ENCODE data around the gene SHISA2.
A peak's percentile ranks its signal among the peaks of the same experiment; 100 is the strongest.

SHISA2 gene

GRCh38 chr13:26017932-26018665 lies 33.7 kb downstream of the SHISA2 start:
- DNase-seq (ENCODE audit: low read depth), result no peak

GRCh38 chr13:26017196-26017921 lies 34.5 kb downstream of the SHISA2 start:
- DNase-seq (ENCODE audit: low read depth), result no peak

GRCh38 chr13:26016189-26016588 lies 35.6 kb downstream of the SHISA2 start:
- no peak for DNase-seq (ENCODE audit: low read depth)

- DNase-seq (ENCODE audit: low read depth), result no peak
Measured at GRCh38 chr13:26015271-26016125, 36.3 kb downstream of the SHISA2 start.

- DNase-seq (ENCODE audit: low read depth), result no peak
Measured at GRCh38 chr13:26012995-26013394, 38.8 kb downstream of the SHISA2 start.

GRCh38 chr13:26011996-26012821 lies 39.6 kb downstream of the SHISA2 start:
- DNase-seq (ENCODE audit: low read depth), result peak; percentile 39

- no peak for DNase-seq (ENCODE audit: low read depth)
Measured at GRCh38 chr13:26011208-26011573, 40.6 kb downstream of the SHISA2 start.

GRCh38 chr13:26010487-26011207 lies 41.2 kb downstream of the SHISA2 start:
- no peak for DNase-seq (ENCODE audit: low read depth)

GRCh38 chr13:26007261-26008125 lies 44.3 kb downstream of the SHISA2 start:
- DNase-seq (ENCODE audit: low read depth), result no peak
